Smooth muscle cell (in vitro differentiated cells): ENCODE measurements around the gene TTC13. TPM values are rescaled to one million over a fixed set of nuclear protein-coding genes. Genes with fewer than 3 reads are reported as not detected.

Experiments
- DNase-seq: peaks from one replicate; lab custom pipeline; 2025; ENCODE audit not compliant: unreplicated experiment; lab: John Stamatoyannopoulos, UW
- H2AFZ ChIP-seq: fragments of 200-600 bp; sonication (generic); 2 replicates; pipeline ENCODE4 v1.6.0; 2016; ENCODE audit warnings: antibody characterized with exemption, low read depth, mild to moderate bottlenecking
- H3F3A ChIP-seq: fragments of 200-600 bp; sonication (generic); 2 replicates; pipeline ENCODE4 v1.6.0; 2017; ENCODE audit warnings: antibody characterized with exemption, low read depth
- H3K27ac ChIP-seq: fragments of 200-600 bp; sonication (generic); 2 replicates; pipeline ENCODE4 v1.5.1; 2016; ENCODE audit warnings: low read depth, mild to moderate bottlenecking
- H3K27me3 ChIP-seq: fragments of 200-600 bp; sonication (generic); 2 replicates; pipeline ENCODE4 v1.6.1; 2016; ENCODE audit warnings: low read depth, mild to moderate bottlenecking
- H3K36me3 ChIP-seq: fragments of 200-600 bp; sonication (generic); 2 replicates; pipeline ENCODE4 v1.5.1; 2016; ENCODE audit warnings: low read depth
- H3K4me1 ChIP-seq: fragments of 200-600 bp; sonication (generic); 2 replicates; pipeline ENCODE4 v1.5.1; 2016; ENCODE audit warnings: low read depth
- H3K4me2 ChIP-seq: fragments of 200-600 bp; sonication (generic); 2 replicates; pipeline ENCODE4 v1.6.0; 2016; ENCODE audit warnings: mild to moderate bottlenecking
- H3K4me3 ChIP-seq: fragments of 200-600 bp; sonication (generic); 2 replicates; pipeline ENCODE4 v1.5.1; 2016; ENCODE audit warnings: mild to moderate bottlenecking
- H3K79me2 ChIP-seq: fragments of 200-600 bp; sonication (generic); 2 replicates; pipeline ENCODE4 v1.6.0; 2016; ENCODE audit warnings: low read depth, mild to moderate bottlenecking
- H3K9ac ChIP-seq: fragments of 200-600 bp; sonication (generic); 2 replicates; pipeline ENCODE4 v1.6.0; 2016; ENCODE audit warnings: low read depth
- H3K9me3 ChIP-seq: fragments of 200-600 bp; sonication (generic); replicated peaks from 2 replicates; pipeline ENCODE4 v1.5.1; 2016; ENCODE audit warnings: low read depth
- H4K20me1 ChIP-seq: fragments of 200-600 bp; sonication (generic); 2 replicates; pipeline ENCODE4 v1.6.0; 2016; ENCODE audit warnings: low read depth
- CTCF ChIP-seq: fragments of 200-600 bp; sonication (generic); IDR thresholded peaks from 2 replicates; pipeline ENCODE4 v1.5.1; 2017; ENCODE audit warnings: borderline replicate concordance, mild to moderate bottlenecking, antibody characterized with exemption; ENCODE audit not compliant: insufficient read depth, poor library complexity, severe bottlenecking
- WGBS: methylation state at CpG from one replicate; pipeline ENCODE4 v1.1.7; 2016; ENCODE audit warnings: low lambda C conversion rate; 5-methylcytosine and 5-hydroxymethylcytosine counted together
- polyA plus RNA-seq: library from polyadenylated mRNA; unstranded; fragments of >200 nt; fragmentation: Nextera tagmentation; extraction: Ambion mirVana; gene quantifications from 2 replicates; pipeline ENCODE4 v1.2.1, GENCODE V29; 2016
- total RNA-seq: library from RNA; depleted of rRNA; stranded (reverse); fragments of >200 nt; gene quantifications from 2 replicates; pipeline ENCODE4 v1.2.3, GENCODE V29; 2014

TTC13 gene
- total and polyA plus RNA-seq, 2 experiments from 2014 or later: 5.6 to 9.1 TPM

- Histone ChIP-seq H4K20me1 (peaks cover 42% of the 10 kb centered on the region), H3F3A (no peaks in the 10 kb centered on the region), H3K4me1 (no peaks in the 10 kb centered on the region), H3K36me3 (peaks cover 3% of the 10 kb centered on the region), H3K4me3 (no peak overlapping the region), H3K27me3 (no peaks in the 10 kb centered on the region), H3K9ac (no peak overlapping the region), H3K27ac (no peak overlapping the region), H3K4me2 (peak overlapping the region; percentile 20), H2AFZ (no peak overlapping the region), H3K9me3 (no peaks in the 10 kb centered on the region), H3K79me2 (no peaks in the 10 kb centered on the region)
- TF ChIP-seq CTCF: no peak
- no peak for DNase-seq
- 39% methylated on average over 7 of the region's 7 CpGs for WGBS
These were observed 42.2 kb upstream of the TTC13 start for GRCh38 chr1:231020816-231021215.

- H3K36me3 ChIP-seq: peaks cover 3% of the 10 kb centered on the region
- no peak overlapping the region for H3K9ac ChIP-seq
- WGBS: 88% methylated on average over 14 of the region's 14 CpGs
- DNase-seq: no peak
- H3K79me2 ChIP-seq: no peaks in the 10 kb centered on the region
- no peak for TF ChIP-seq CTCF
- no peak overlapping the region for H2AFZ ChIP-seq
- peaks cover 36% of the 10 kb centered on the region for H4K20me1 ChIP-seq
- H3K4me2 ChIP-seq: no peak overlapping the region
- H3K9me3 ChIP-seq: no peaks in the 10 kb centered on the region
- H3K27ac ChIP-seq: no peak overlapping the region
- H3F3A ChIP-seq: no peaks in the 10 kb centered on the region
- H3K4me1 ChIP-seq: no peaks in the 10 kb centered on the region
- H3K4me3 ChIP-seq: no peak overlapping the region
- H3K27me3 ChIP-seq: no peaks in the 10 kb centered on the region
These were observed 41.5 kb upstream of the TTC13 start for GRCh38 chr1:231020139-231020601.

- Histone ChIP-seq H3K4me1 (no peaks in the 10 kb centered on the region), H3K4me2 (no peak overlapping the region)
These were observed 41.0 kb upstream of the TTC13 start for GRCh38 chr1:231019711-231020110.

More at GRCh38 chr1:231019711-231020110, 41.0 kb upstream of the TTC13 start:
- DNase-seq: no peak
- no peaks in the 10 kb centered on the region for H3K79me2 ChIP-seq
- H3K9me3 ChIP-seq: no peaks in the 10 kb centered on the region
- TF ChIP-seq CTCF: no peak
- H3K27me3 ChIP-seq: no peaks in the 10 kb centered on the region
- no peak overlapping the region for H3K4me3 ChIP-seq
- no peak overlapping the region for H3K27ac ChIP-seq
- no peak overlapping the region for H2AFZ ChIP-seq
- no peaks in the 10 kb centered on the region for H3F3A ChIP-seq
- H4K20me1 ChIP-seq: peaks cover 34% of the 10 kb centered on the region
- H3K36me3 ChIP-seq: peaks cover 3% of the 10 kb centered on the region
- no peak overlapping the region for H3K9ac ChIP-seq
- 98% methylated on average over 14 of the region's 14 CpGs for WGBS
